ENCODE results near the gene GYS2.

DNA sequence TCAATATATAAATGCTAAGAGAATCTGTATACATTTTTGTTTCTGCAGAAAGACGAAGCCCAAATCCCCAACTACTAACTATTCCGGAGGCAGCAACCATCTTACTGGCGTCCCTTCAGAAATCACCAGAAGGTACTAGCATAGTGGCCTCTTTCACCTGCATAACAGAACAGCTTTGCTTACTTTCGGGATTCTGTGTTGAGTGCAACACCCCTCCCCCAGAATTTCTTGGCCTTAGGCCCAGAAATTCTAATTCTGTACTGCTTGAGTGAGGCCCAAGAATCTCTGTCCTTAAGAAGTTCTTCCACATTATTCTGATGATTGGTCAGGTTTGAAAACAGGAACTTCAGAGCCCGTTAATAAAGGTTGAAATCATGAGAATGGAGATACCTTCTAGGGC, 75.7 kb downstream of the GYS2 start:
- TF ChIP-seq CTCF (IDR thresholded peaks at IDR 0.05) (no peak), POLR2A (IDR thresholded peaks at IDR 0.05) (no peak)
